OCI-M2 (cell line): ENCODE data around the gene KCNQ1.
"Not testable (repeated sequence)": the region's sequence is repeated elsewhere in the genome, so short reads cannot be mapped to it uniquely, and the experiment has no call there.

ENCODE experiments used
- DNase-seq: peaks from one replicate; lab custom pipeline; 2025; ENCODE audit not compliant: unreplicated experiment; lab: John Stamatoyannopoulos, UW

KCNQ1 gene

GRCh38 chr11:2471048-2471803 is 26.4 kb downstream of the KCNQ1 start:
- DNase-seq, result no peak

DNA sequence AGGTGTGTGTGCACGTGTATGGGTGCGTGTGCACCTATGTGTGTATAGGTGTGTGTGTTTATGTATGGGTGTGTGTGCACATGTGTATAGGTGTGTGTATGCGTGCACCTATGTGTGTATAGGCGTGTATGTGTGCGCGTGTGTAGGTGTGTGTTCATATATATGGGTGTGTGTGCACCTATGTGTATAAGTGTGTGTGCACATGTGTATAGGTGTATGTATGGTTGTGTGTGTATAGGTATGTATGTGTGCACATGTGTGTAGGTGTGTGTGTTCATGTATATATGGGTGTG is 26.9 kb downstream of the KCNQ1 start:
- no peak for DNase-seq

DNA sequence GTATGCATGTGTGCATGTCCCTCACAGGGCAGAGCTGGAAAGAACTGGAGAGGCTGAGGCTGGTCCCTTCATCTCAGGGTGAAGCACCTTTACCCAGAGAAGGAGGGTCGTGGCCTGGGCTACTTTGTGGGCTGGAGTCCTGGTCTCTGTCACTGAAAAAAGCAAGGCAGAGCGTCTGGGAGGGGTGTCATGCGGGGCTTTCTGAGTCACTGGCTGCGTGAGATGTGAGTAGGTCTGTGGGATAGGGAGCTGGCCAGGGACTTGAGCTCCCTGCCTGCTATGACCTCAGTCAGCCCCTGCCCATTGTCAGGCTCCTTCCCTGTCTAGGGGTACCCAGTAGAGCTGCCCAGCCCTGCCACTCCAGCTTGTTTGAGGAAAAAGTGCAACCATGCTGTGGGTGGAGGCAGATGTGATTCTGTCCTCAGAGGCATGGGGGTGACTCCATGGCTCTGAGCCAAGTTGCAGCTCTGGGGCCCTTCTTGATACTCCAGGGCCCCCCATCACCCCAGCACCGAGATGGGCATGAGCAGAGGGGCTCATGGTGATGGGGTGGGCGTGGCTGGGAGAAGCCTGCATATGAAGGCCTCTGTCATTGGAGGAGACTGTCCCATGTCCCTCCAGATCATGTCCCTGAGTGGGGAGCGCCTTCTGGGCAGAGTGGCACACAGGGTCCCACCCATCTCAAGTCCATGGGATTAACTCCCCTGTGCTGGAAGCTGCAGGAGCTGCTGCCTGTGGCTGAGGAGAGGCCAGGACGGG is 27.8 kb downstream of the KCNQ1 start:
- DNase-seq, result no peak

- no peak for DNase-seq
Observed at GRCh38 chr11:2473361-2474058, 28.7 kb downstream of the KCNQ1 start.

DNA sequence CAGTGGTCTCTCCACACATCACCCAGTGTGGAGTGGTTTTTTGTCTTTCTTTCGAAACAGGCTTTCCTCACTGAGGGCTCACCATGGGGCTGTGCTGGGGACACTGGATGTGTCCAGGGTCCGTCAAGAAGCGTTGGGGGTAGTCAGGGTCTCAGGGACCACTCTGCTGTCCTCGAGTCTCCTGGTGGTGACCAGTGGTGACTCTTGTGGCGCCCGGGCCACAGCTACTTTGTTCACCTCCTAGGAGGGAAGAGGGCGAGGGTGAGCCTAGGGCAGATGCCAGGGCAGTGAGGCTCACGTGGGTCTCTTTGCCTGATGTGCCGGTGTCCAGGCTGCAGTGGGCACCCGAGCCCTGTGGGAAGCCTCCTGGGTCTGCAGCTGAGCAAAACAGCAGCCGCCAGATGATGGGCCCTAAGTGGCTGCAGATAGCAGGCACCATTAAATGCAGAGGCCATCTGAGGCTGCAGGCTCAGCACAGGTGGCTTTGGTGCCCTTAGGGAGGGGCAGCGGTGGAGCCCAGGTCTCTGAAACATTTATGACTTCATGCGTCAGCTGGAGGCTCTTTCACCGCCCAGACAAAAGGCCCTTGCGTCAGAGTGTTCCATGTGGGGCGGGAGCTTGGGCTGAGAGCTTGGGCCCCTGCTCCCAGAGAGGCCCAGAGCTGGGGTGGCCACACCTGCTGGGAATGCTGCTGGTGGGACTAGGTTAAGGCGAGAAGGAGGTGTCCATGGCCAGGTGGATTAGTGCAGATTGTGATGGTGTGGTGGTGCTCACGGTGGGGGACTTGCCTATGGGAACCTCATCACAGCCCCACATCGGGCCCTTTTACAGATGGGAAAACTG is 29.5 kb downstream of the KCNQ1 start:
- no peak for DNase-seq

DNA sequence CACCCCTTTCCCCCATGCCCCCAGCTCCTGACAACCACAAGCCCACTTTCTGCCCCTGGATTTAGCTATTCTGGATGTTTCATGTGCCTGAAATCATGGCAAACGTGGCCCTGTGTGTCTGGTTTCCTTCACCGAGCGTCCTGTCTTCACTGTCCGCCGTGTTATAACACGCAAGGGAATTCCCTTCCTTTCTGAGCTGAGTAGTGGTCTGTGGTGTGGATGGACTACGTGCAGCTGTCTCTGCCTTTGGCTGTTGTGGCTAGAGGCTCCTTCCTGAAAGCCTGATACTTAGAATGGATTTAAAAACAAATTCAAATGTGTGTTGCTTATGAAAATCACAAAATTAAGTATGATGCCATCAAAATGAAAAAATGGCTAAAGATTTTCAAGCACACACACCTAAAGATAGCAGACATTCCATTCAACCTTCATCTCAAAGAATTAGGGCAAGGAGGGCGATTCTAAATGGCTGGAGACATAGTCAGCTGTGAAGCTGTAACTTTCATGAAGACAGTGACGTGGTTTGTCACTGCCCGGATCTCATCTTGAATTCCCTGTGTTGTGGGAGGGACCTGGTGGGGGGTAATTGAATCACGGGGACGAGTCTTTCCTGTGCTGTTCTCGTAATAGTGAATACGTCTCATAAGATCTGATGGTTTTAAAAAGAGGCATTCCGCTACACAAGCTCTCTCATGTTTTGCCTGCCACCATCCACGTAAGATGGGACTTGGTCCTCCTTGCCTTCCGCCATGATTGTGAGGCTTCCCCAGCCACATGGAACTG is 30.5 kb downstream of the KCNQ1 start:
- no peak for DNase-seq

DNA sequence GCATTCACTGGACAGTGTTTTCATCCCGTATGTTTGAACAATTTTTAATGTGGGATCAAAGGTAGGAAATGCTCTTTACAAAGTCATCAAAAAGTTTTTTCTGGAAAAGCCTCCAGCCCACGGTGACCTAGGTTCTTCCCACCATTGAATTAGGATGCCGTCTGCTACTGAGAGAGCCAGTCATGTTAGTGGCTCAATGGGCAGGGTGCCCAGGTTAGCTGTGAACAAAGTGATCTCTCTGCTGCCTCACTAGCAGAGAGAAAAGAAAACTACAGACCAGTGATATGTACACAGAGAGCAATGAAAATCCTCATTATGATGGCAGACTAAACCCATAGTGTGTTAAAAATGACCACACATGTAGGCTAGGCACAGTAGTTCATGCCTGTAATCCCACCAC is 32.4 kb downstream of the KCNQ1 start:
- DNase-seq, result no peak

GRCh38 chr11:2477936-2478335 is 33.1 kb downstream of the KCNQ1 start:
- DNase-seq, result no peak

DNA sequence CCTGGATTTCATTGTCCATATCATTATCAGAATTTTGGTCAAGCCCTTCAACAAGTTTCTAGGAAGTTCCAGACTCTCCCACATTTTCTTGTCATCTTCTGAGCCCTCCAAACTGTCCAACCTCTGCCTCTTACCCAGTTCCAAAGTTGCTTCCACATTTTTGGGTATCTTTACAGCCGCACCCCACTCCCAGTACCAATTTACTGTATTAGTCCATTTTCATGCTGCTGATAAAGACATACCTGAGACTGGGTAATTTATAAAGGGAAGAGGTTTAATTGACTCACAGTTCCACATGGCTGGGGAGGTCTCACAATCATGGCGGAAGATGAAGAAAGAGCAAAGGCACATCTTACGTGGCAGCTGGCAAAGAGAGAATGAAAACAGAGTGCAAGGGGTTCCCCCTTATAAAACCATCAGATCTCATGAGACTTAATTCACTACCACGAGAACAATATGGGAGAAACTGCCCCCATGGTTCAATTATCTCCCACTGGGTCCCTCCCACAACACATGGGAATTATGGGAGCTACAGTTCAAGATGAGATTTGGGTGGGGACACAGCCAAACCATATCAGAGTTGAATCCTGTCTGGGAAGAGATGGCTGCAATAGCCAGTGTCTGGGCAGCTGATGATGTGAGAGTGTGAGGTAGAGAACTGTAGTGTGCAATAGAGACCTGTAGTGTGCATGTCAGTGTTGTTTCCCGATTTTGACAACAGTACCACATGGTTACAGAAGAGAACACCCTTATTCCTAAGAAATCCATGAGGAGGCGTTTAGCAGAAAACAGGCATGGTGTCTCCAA is 35.5 kb downstream of the KCNQ1 start:
- not testable (repeated sequence) for DNase-seq

GRCh38 chr11:2480874-2481220 is 36.0 kb downstream of the KCNQ1 start:
- no peak for DNase-seq

DNA sequence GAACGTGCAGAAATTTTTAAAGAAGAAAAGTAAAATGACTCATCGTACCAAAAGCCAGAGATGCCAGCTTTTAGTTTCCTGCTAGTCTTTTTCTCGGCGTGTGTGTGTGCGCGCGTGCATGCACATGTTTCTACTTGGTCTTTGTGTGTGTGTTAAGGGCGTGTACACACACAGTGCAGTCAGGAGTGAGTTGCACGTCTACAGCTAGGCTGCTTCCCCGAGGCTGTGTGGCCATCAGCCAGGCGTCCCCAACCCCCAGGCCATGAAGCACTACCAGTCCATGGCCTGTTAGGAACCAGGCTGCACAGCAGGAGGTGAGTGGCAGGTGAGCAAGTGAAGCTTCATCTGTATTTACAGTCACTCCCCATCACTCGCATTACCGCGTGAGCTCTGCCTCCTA is 36.4 kb downstream of the KCNQ1 start:
- DNase-seq, result no peak

- no peak for DNase-seq
Observed at GRCh38 chr11:2482204-2482603, 37.4 kb downstream of the KCNQ1 start.

DNA sequence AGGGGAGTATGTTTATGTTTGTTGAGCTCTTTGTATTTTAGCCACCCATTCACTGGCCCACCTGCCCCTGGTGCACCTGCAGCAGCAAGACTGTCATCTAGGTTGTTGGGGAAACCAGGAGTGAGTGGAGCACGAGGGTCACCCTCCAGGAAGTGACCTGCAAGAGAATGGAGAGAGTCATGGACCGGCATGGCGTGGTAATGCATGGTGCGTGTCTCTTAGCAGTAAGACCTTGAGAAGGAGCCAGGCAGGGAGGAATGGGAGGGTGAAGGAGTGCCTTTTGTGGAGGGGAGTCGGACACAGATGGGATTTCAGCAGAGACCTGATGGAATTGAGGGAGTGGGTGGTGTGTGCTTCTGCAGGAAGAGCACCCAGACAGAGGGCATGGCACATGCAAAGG is 37.9 kb downstream of the KCNQ1 start:
- no peak for DNase-seq

DNA sequence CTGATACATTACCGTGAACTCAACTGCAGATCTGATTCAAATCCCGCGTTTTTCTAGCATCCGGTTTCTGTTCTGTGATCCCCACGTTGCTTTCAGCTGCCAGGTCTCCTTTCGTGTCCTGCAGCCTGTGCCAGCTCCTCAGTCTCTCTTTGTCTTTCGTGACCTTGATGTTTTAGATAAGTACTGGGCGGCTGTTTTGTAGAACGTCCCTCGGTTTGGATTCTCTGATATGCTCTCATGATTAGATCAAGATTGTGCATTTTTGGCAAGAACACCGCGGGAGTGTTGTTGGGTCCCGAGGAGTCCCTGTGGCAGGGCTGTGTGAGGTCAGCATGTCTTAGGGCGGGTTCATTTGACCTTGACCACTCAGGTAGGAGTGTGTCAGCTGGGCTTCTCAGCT is 38.6 kb downstream of the KCNQ1 start:
- no peak for DNase-seq

DNA sequence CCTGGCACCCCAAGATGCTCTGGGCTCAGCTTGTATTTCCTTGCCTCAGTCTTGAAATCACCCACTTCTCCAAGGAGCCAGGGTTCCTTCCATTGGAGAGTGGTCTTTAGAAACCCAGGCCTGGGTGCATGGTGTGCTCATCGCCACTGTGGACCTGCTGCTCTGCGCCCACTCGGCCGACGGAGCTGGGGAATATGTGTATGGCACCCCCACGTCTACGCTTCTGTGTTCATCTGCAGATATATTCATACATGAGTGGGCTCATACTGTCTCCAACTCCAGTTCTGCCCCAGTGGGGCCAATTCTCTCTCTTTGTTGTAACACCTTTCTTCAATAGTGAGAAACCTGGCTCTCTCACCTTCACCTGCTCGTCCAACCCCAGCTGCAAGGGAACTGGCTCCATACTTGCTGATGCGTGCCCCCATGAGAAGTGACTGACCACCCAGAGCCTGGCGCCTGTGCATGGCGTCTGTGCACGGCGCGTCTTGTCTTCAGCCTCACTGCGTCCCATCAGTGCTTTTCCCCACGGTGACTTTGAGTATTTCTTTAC is 39.8 kb downstream of the KCNQ1 start:
- no peak for DNase-seq

- no peak for DNase-seq
Observed at GRCh38 chr11:2488004-2488403, 43.2 kb downstream of the KCNQ1 start.

DNA sequence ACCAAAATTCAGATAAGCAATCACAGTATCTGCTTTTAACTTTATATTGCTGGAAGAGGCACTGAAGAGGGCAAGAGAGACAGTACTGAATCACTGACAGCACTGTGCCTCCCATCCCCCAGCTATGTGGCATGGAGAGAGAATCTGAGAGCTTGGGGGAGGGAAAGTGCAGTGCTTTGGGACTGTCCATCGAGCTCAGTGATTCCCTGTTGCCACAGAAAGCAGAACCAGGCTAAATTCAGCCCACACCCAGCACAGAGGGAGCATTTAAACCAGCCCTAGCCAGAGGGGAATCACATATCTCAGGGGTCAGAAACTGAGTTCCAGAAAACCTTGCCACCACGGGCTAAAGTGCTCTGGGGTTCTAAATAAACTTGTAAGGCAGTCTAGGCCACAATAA is 44.3 kb downstream of the KCNQ1 start:
- DNase-seq, result no peak

GRCh38 chr11:2497951-2498350 is 53.1 kb downstream of the KCNQ1 start:
- not testable (repeated sequence) for DNase-seq

DNA sequence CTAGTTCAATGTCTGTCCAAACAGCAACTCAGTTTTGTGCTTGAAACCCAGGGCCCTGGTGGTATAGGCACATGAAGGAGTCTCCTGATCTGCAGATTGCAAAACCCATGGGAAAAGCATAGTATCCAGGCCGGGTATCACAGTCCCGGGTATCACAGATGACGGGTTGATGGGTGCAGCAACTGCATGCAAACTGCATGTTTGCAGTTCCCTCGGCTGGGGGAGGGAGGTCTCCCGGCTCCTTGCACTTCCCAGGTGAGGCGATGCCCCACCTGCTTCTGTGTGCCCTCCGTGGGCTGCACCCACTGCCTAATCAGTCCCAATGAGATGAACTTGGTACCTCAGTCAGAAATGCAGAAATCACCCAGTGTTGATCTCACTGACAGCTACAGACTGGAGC is 53.9 kb downstream of the KCNQ1 start:
- DNase-seq, result no peak
